DOHH2 (cell line): ENCODE measurements around the gene SKIC8.

Experiments used
- H3F3A ChIP-seq: fragments of 200-600 bp; sonication (generic), shearing (Covaris generic); 2 replicates; pipeline ENCODE4 v1.6.0; 2016; ENCODE audit warnings: antibody characterized with exemption, mild to moderate bottlenecking; ENCODE audit not compliant: control insufficient read depth, insufficient read depth
- H3K27ac ChIP-seq: fragments of 200-600 bp; sonication (generic); 2 replicates; pipeline ENCODE4 v1.5.1; 2014; ENCODE audit warnings: low read depth, mild to moderate bottlenecking, low read length, moderate library complexity
- H3K27me3 ChIP-seq: fragments of 200-600 bp; sonication (generic); 2 replicates; pipeline ENCODE4 v1.6.1; 2014; ENCODE audit warnings: mild to moderate bottlenecking, low read length, mixed read lengths; ENCODE audit not compliant: control insufficient read depth
- H3K36me3 ChIP-seq: fragments of 200-600 bp; sonication (generic); 2 replicates; pipeline ENCODE4 v1.6.1; 2014; ENCODE audit warnings: mild to moderate bottlenecking, low read length, moderate library complexity, mixed read lengths; ENCODE audit not compliant: control insufficient read depth
- H3K4me1 ChIP-seq: fragments of 200-600 bp; sonication (generic); 2 replicates; pipeline ENCODE4 v1.6.1; 2014; ENCODE audit warnings: mild to moderate bottlenecking, low read length, mixed read lengths; ENCODE audit not compliant: control insufficient read depth
- H3K4me2 ChIP-seq: fragments of 200-600 bp; sonication (generic); 2 replicates; pipeline ENCODE4 v1.6.0; 2014; ENCODE audit warnings: mild to moderate bottlenecking, low read length, moderate library complexity
- H3K4me3 ChIP-seq: fragments of 200-600 bp; sonication (generic); 2 replicates; pipeline ENCODE4 v1.5.1; 2014; ENCODE audit warnings: mild to moderate bottlenecking, low read length, mixed read lengths
- H3K79me2 ChIP-seq: fragments of 200-600 bp; sonication (generic); 2 replicates; pipeline ENCODE4 v1.6.1; 2014; ENCODE audit warnings: mild to moderate bottlenecking, low read length, mixed read lengths; ENCODE audit not compliant: control insufficient read depth
- H3K9me2 ChIP-seq: fragments of 200-600 bp; sonication (generic); replicated peaks from 2 replicates; pipeline ENCODE4 v1.6.1; 2014; ENCODE audit warnings: mild to moderate bottlenecking, low read length, mixed read lengths; ENCODE audit not compliant: control insufficient read depth
- H3K9me3 ChIP-seq: fragments of 200-600 bp; sonication (generic); 2 replicates; pipeline ENCODE4 v1.6.1; 2014; ENCODE audit warnings: antibody characterized with exemption, low read length, mixed read lengths; ENCODE audit not compliant: control insufficient read depth, insufficient read depth
- H4K20me1 ChIP-seq: fragments of 200-600 bp; sonication (generic); 2 replicates; pipeline ENCODE4 v1.6.0; 2014; ENCODE audit warnings: low read depth, mild to moderate bottlenecking, antibody characterized with exemption, low read length, moderate library complexity; ENCODE audit not compliant: control insufficient read depth, insufficient read depth
- CTCF ChIP-seq: fragments of 200-600 bp; sonication (generic); IDR thresholded peaks from one replicate; pipeline ENCODE4 v1.5.1; 2014; ENCODE audit warnings: antibody characterized with exemption, mild to moderate bottlenecking, low read depth, low read length; ENCODE audit not compliant: poor library complexity, severe bottlenecking
- EZH2phosphoT487 ChIP-seq: fragments of 200-600 bp; sonication (generic); IDR thresholded peaks from 2 replicates; pipeline ENCODE4 v1.6.1; 2017; ENCODE audit warnings: borderline replicate concordance, mild to moderate bottlenecking, antibody characterized with exemption, low read length, moderate library complexity, mixed read lengths

SKIC8 gene

GRCh38 chr15:78340231-78341056 lies 41.0 kb upstream of the SKIC8 start, which contains the start of gene CRABP1:
TSS of gene CRABP1 (plus strand) at chr15:78340353. CDS start at chr15:78340429, 76 bp downstream.
- Histone ChIP-seq H4K20me1 (no peaks in the 10 kb centered on the region), H3K9me2 (no peaks in the 10 kb centered on the region), H3K4me2 (no peak within 1 kb of the TSS), H3K79me2 (no peaks in the 10 kb centered on the region), H3K9me3 (no peaks in the 10 kb centered on the region), H3K27me3 (peaks cover 30% of the 10 kb centered on the region), H3K36me3 (no peaks in the 10 kb centered on the region), H3F3A (no peaks in the 10 kb centered on the region), H3K27ac (no peak within 1 kb of the TSS), H3K4me1 (no peaks in the 10 kb centered on the region), H3K4me3 (no peak within 1 kb of the TSS)
- TF ChIP-seq CTCF = no peak
- no peak for TF ChIP-seq EZH2phosphoT487

GRCh38 chr15:78339559-78339958 lies 40.1 kb upstream of the SKIC8 start:
- Histone ChIP-seq H3K4me1 (no peaks in the 10 kb centered on the region), H3K36me3 (no peaks in the 10 kb centered on the region), H3K4me3 (no peak overlapping the region), H3K79me2 (no peaks in the 10 kb centered on the region), H4K20me1 (no peaks in the 10 kb centered on the region), H3K4me2 (no peak overlapping the region), H3F3A (no peaks in the 10 kb centered on the region), H3K9me3 (no peaks in the 10 kb centered on the region), H3K27ac (no peak overlapping the region), H3K27me3 (peaks cover 27% of the 10 kb centered on the region), H3K9me2 (no peaks in the 10 kb centered on the region)
- no peak for TF ChIP-seq EZH2phosphoT487
- TF ChIP-seq CTCF = no peak

GRCh38 chr15:78338781-78339180 lies 39.4 kb upstream of the SKIC8 start:
- Histone ChIP-seq H3K36me3 (no peaks in the 10 kb centered on the region), H3F3A (no peaks in the 10 kb centered on the region), H3K27ac (no peak overlapping the region), H3K4me2 (no peak overlapping the region), H3K9me3 (no peaks in the 10 kb centered on the region), H3K4me3 (no peak overlapping the region), H4K20me1 (no peaks in the 10 kb centered on the region), H3K9me2 (no peaks in the 10 kb centered on the region), H3K27me3 (peaks cover 25% of the 10 kb centered on the region), H3K79me2 (no peaks in the 10 kb centered on the region), H3K4me1 (no peaks in the 10 kb centered on the region)
- no peak for TF ChIP-seq CTCF
- no peak for TF ChIP-seq EZH2phosphoT487
